Activated T-helper 2 cell treated with anti-CD3 and anti-CD28 coated beads, Interferon-gamma antibody, Interleukin-2, Interleukin-4, amounts not matched to agents 10 μg/mL and 5 μg/mL and 100 μg/mL, durations not matched to agents 14 hours and 24 hours and 36 hours (primary cell): ENCODE measurements around the gene DNAI2. TPM values are rescaled to one million over a fixed set of nuclear protein-coding genes. Genes with fewer than 3 reads are reported as not detected.
A peak's percentile ranks its signal among the peaks of the same experiment; 100 is the strongest.
"Not testable (repeated sequence)": the region's sequence is repeated elsewhere in the genome, so short reads cannot be mapped to it uniquely, and the experiment has no call there.

Source experiments
- DNase-seq: peaks from one replicate; pipeline ENCODE4 v3.0.0; 2021; ENCODE audit warnings: low spot score
- H3K27ac Mint-ChIP-seq: one replicate; pipeline ENCODE4 v1.8.0; 2021; ENCODE audit warnings: mixed read lengths
- H3K27me3 Mint-ChIP-seq: one replicate; pipeline ENCODE4 v1.8.0; 2021; ENCODE audit warnings: low read depth, mixed read lengths
- H3K36me3 Mint-ChIP-seq: one replicate; pipeline ENCODE4 v1.8.0; 2021; ENCODE audit warnings: low read depth, mixed read lengths
- H3K4me1 Mint-ChIP-seq: one replicate; pipeline ENCODE4 v1.8.0; 2021; ENCODE audit warnings: low read depth, mixed read lengths
- H3K4me3 Mint-ChIP-seq: one replicate; pipeline ENCODE4 v1.8.0; 2021; ENCODE audit warnings: low read depth, mild to moderate bottlenecking, moderate library complexity, mixed read lengths
- H3K9me3 Mint-ChIP-seq: one replicate; pipeline ENCODE4 v1.8.0; 2021; ENCODE audit warnings: mixed read lengths
- intact Hi-C: fragments of 100-400 bp; cut with micrococcal nuclease; formaldehyde crosslinking; loops from one replicate; pipeline ENCODE4 v1.15.1; 2023
- total RNA-seq: library from RNA; stranded (reverse); gene quantifications from 2 replicates; pipeline ENCODE4 v1.2.3, GENCODE V29; 2022

DNAI2 gene
- total RNA-seq, 1 donor from 2014 or later = 0.75 TPM

GRCh38 chr17:74271901-74272561 is 2.0 kb upstream of the DNAI2 start:
- DNase-seq = no peak
- no peak overlapping the region for H3K27ac Mint-ChIP-seq
- H3K27me3 Mint-ChIP-seq = peaks cover 7% of the 10 kb centered on the region
- H3K36me3 Mint-ChIP-seq = peaks cover 4% of the 10 kb centered on the region
- H3K9me3 Mint-ChIP-seq = no peaks in the 10 kb centered on the region
- H3K4me3 Mint-ChIP-seq = no peak overlapping the region
- peaks cover 27% of the 10 kb centered on the region for H3K4me1 Mint-ChIP-seq
- intact Hi-C loops = no loop called here

- no peak overlapping the region for H3K27ac Mint-ChIP-seq
Measured at GRCh38 chr17:74272731-74273201, 1.3 kb upstream of the DNAI2 start.

GRCh38 chr17:74274709-74275340 is 791 bp downstream of the DNAI2 start:
- intact Hi-C loops = no loop called here
- Mint-ChIP-seq H3K4me1 (peaks cover 36% of the 10 kb centered on the region), H3K9me3 (no peaks in the 10 kb centered on the region), H3K27me3 (peaks cover 7% of the 10 kb centered on the region), H3K36me3 (peaks cover 5% of the 10 kb centered on the region), H3K27ac (no peak overlapping the region), H3K4me3 (no peak overlapping the region)
- DNase-seq = no peak

More at GRCh38 chr17:74272731-74273201, 1.3 kb upstream of the DNAI2 start:
- no peaks in the 10 kb centered on the region for H3K9me3 Mint-ChIP-seq
- peaks cover 7% of the 10 kb centered on the region for H3K27me3 Mint-ChIP-seq
- H3K4me3 Mint-ChIP-seq = no peak overlapping the region
- intact Hi-C loops = no loop called here
- H3K36me3 Mint-ChIP-seq = peaks cover under 1% of the 10 kb centered on the region
- no peak for DNase-seq
- peaks cover 29% of the 10 kb centered on the region for H3K4me1 Mint-ChIP-seq

- Mint-ChIP-seq H3K27me3 (peaks cover 7% of the 10 kb centered on the region), H3K4me1 (peaks cover 47% of the 10 kb centered on the region), H3K4me3 (no peak overlapping the region), H3K27ac (no peak overlapping the region), H3K36me3 (peaks cover 8% of the 10 kb centered on the region), H3K9me3 (no peaks in the 10 kb centered on the region)
- no peak for DNase-seq
- intact Hi-C loops = no loop called here
Measured at GRCh38 chr17:74276051-74276476, 2.0 kb downstream of the DNAI2 start.

- Mint-ChIP-seq H3K27ac (peak overlapping the region; percentile 44), H3K4me3 (no peak overlapping the region), H3K36me3 (peaks cover 8% of the 10 kb centered on the region), H3K9me3 (no peaks in the 10 kb centered on the region), H3K4me1 (peaks cover 47% of the 10 kb centered on the region), H3K27me3 (peaks cover 7% of the 10 kb centered on the region)
- no peak for DNase-seq
- intact Hi-C loops = no loop called here
Measured at GRCh38 chr17:74276541-74277009, 2.5 kb downstream of the DNAI2 start.

GRCh38 chr17:74277935-74278334 is 3.9 kb downstream of the DNAI2 start:
- intact Hi-C loops = no loop called here
- Mint-ChIP-seq H3K36me3 (peaks cover 8% of the 10 kb centered on the region), H3K9me3 (no peaks in the 10 kb centered on the region), H3K4me1 (peaks cover 55% of the 10 kb centered on the region), H3K27ac (peak overlapping the region; percentile 55), H3K4me3 (no peak overlapping the region), H3K27me3 (peaks cover 4% of the 10 kb centered on the region)
- DNase-seq = no peak

- peak overlapping the region; percentile 90 for H3K27ac Mint-ChIP-seq
- DNase-seq, H3K27me3 Mint-ChIP-seq, H3K9me3 Mint-ChIP-seq, H3K36me3 Mint-ChIP-seq: not testable (repeated sequence)
- H3K4me3 Mint-ChIP-seq = peak overlapping the region; percentile 9
- H3K4me1 Mint-ChIP-seq = peaks cover 50% of the 10 kb centered on the region
- intact Hi-C loops = loop anchor here (5.0 kb wide), 2 partner anchors 233 to 463 kb away; no protein-coding TSS in a partner anchor
Measured at GRCh38 chr17:74279617-74280016, 5.6 kb downstream of the DNAI2 start.

- DNase-seq = peak; percentile 69
- intact Hi-C loops = loop anchor here (5.0 kb wide), 2 partner anchors 232 to 462 kb away; no protein-coding TSS in a partner anchor
- Mint-ChIP-seq H3K4me1 (peaks cover 50% of the 10 kb centered on the region), H3K27ac (peak overlapping the region; percentile 90), H3K36me3 (peaks cover 8% of the 10 kb centered on the region), H3K27me3 (no peaks in the 10 kb centered on the region), H3K9me3 (no peaks in the 10 kb centered on the region), H3K4me3 (peak overlapping the region; percentile 9)
Measured at GRCh38 chr17:74280093-74280513, 6.1 kb downstream of the DNAI2 start.

- intact Hi-C loops = loop anchor here (2.0 to 5.0 kb wide), 3 partner anchors 71 to 461 kb away; no protein-coding TSS in a partner anchor
- Mint-ChIP-seq H3K27me3 (no peaks in the 10 kb centered on the region), H3K4me3 (no peak overlapping the region), H3K4me1 (peaks cover 48% of the 10 kb centered on the region), H3K36me3 (peaks cover 8% of the 10 kb centered on the region), H3K9me3 (no peaks in the 10 kb centered on the region), H3K27ac (peak overlapping the region; percentile 98)
- no peak for DNase-seq
Measured at GRCh38 chr17:74281799-74282198, 7.8 kb downstream of the DNAI2 start.

- intact Hi-C loops = loop anchor here (2.0 to 5.0 kb wide), 3 partner anchors 71 to 460 kb away; no protein-coding TSS in a partner anchor
- H3K4me1 Mint-ChIP-seq = peaks cover 51% of the 10 kb centered on the region
- not testable (repeated sequence) for H3K9me3 Mint-ChIP-seq, DNase-seq, H3K27me3 Mint-ChIP-seq, H3K4me3 Mint-ChIP-seq, H3K36me3 Mint-ChIP-seq
- H3K27ac Mint-ChIP-seq = peak overlapping the region; percentile 98
Measured at GRCh38 chr17:74282274-74282586, 8.2 kb downstream of the DNAI2 start.

- peak; percentile 63 for DNase-seq
- Mint-ChIP-seq H3K4me1 (peaks cover 50% of the 10 kb centered on the region), H3K4me3 (peak overlapping the region; percentile 49), H3K36me3 (peaks cover 8% of the 10 kb centered on the region), H3K27me3 (no peaks in the 10 kb centered on the region), H3K9me3 (no peaks in the 10 kb centered on the region), H3K27ac (peak overlapping the region; percentile 98)
- intact Hi-C loops = loop anchor here (1.0 to 5.0 kb wide), 4 partner anchors 16 to 460 kb away; no protein-coding TSS in a partner anchor
Measured at GRCh38 chr17:74282587-74283370, 8.7 kb downstream of the DNAI2 start.

- H3K36me3 Mint-ChIP-seq = peaks cover 4% of the 10 kb centered on the region
- H3K27me3 Mint-ChIP-seq = no peaks in the 10 kb centered on the region
- intact Hi-C loops = loop anchor here (1.0 to 5.0 kb wide), 4 partner anchors 15 to 459 kb away; no protein-coding TSS in a partner anchor
- H3K4me3 Mint-ChIP-seq = no peak overlapping the region
- DNase-seq = no peak
- H3K9me3 Mint-ChIP-seq = no peaks in the 10 kb centered on the region
- peaks cover 50% of the 10 kb centered on the region for H3K4me1 Mint-ChIP-seq
- peak overlapping the region; percentile 98 for H3K27ac Mint-ChIP-seq
Measured at GRCh38 chr17:74283371-74283673, 9.3 kb downstream of the DNAI2 start.
